ENCODE measurements around the gene ERFL. TPM values are rescaled to one million over a fixed set of nuclear protein-coding genes. Genes with fewer than 3 reads are reported as not detected.
A peak's percentile ranks its signal among the peaks of the same experiment; 100 is the strongest.

The ERFL gene
- total RNA-seq, 1 donor from 2014 or later, result 0.43 TPM

GRCh38 chr19:41859213-41859617 lies 69.0 kb downstream of the ERFL start:
- Histone ChIP-seq H3K36me3 (peaks cover 32% of the 10 kb centered on the region), H3K9me3 (no peaks in the 10 kb centered on the region), H3K27me3 (no peaks in the 10 kb centered on the region), H3K4me1 (peaks cover 36% of the 10 kb centered on the region), H3K27ac (peak overlapping the region; percentile 44), H3K4me3 (peak overlapping the region; percentile 92)
- no peak for DNase-seq
- intact Hi-C loops (cut with DNase I), result no loop called here
- no peak for ATAC-seq
- TF ChIP-seq CTCF (IDR thresholded peaks at IDR 0.05), result no peak

Small RNA genes within 50 kb of the gene (microRNA-seq; reads per million reads assigned to microRNA genes)
- gene MIR6797 (ENCODE audit: borderline microRNAs expressed), result not detected

Other genes with a start within 250 kb of the ERFL start
- not detected for gene CEACAM7, start 240.2 kb downstream of the ERFL start, total RNA-seq
- gene CEACAM5, start 219.8 kb downstream of the ERFL start, total RNA-seq, result 35.0 TPM
- 732 TPM for gene CEACAM6, start 172.9 kb downstream of the ERFL start, total RNA-seq
- gene CEACAM3, start 131.9 kb downstream of the ERFL start, total RNA-seq, result 1.2 TPM
- not detected for gene LYPD4, start 83.8 kb downstream of the ERFL start, total RNA-seq
- gene DMRTC2, start 83.4 kb downstream of the ERFL start, total RNA-seq, result not detected
- gene RPS19, start 68.2 kb downstream of the ERFL start, total RNA-seq, result 1,667 TPM
- 1.4 TPM for gene CD79A, start 51.2 kb downstream of the ERFL start, total RNA-seq
- gene ARHGEF1, start 45.3 kb downstream of the ERFL start, total RNA-seq, result 197 TPM
- gene RABAC1, start 30.9 kb upstream of the ERFL start, total RNA-seq, result 134 TPM
- gene ATP1A3, start 65.8 kb upstream of the ERFL start, total RNA-seq, result not detected
- gene GRIK5, start 141.8 kb upstream of the ERFL start, total RNA-seq, result 0.29 TPM
- gene ZNF574, start 147.7 kb upstream of the ERFL start, total RNA-seq, result 13.6 TPM
- 6.1 TPM for gene POU2F2, start 204.0 kb upstream of the ERFL start, total RNA-seq

Data from upper lobe of right lung (tissue), 1 donor.